HG02623 (cell line): ENCODE measurements around the gene CDKN2B-AS1.

Experiments
- ATAC-seq: cut with Tn5 transposase; IDR thresholded peaks from one replicate; pipeline ENCODE4 v1.9.1; 2021; ENCODE audit warnings: moderate library complexity; ENCODE audit not compliant: unreplicated experiment

CDKN2B-AS1 gene

GRCh38 chr9:22148528-22148875, 153.9 kb downstream of the CDKN2B-AS1 start:
- no peak for ATAC-seq

DNA sequence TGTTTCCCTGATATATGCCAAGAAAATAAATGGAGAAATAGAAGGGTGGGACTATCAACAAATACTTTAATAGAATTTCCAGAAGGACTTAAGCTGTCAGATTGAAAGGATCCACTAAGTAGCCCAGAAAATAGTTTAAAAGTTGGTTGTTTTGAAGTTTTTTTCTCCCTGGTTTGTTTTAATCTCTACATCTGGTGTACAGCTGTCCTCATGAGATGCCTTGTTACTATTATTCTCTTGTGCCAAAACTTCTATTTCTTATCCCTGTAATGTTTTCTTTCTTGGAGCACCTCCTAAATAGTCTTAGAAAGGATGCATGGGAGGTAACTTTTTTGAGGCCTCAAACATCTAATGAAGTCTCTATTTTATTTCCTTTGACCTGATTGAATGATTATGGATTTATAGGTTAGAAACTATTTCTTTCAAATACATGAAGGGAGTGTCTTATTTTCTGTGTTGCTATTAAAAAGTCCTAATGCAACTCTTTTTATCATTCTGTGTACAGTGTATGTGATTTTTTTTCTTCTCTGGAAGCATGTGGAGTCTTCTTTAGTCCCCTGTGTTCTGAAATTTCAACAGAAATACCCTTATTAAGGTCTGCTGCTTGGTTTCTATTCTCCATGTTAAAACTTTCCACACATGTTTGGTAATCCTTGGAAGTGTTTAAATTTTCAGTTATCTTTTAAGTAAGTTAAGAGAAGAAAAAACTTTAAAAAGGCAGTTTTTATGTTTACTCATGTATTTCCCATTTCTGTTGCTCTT, 154.5 kb downstream of the CDKN2B-AS1 start:
- ATAC-seq: no peak

DNA sequence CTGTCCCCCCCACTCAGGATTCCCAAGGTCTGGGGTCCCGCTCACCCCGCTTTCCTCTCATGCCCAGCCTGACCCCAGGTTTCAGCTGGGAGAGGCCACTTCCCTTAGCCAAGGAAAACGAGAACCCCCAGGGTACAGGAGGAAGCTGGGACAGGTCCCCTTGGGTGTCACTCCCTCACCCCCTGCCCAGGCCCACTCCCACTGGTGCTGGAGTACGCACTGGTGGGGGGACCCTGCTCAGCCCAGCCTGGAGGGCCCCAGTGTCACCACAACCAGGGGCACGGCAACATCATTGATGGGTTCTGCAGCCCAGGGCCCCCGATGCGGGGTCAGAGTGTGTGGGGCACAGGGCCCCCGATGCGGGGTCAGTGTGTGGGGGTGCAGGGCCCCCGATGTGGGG, 159.5 kb downstream of the CDKN2B-AS1 start:
- no peak for ATAC-seq

GRCh38 chr9:22156586-22156985, 162.0 kb downstream of the CDKN2B-AS1 start:
- no peak for ATAC-seq

GRCh38 chr9:22157276-22157675, 162.7 kb downstream of the CDKN2B-AS1 start:
- ATAC-seq: no peak

- ATAC-seq: no peak
These were observed 163.2 kb downstream of the CDKN2B-AS1 start for GRCh38 chr9:22157828-22158227.

- ATAC-seq: no peak
These were observed 163.7 kb downstream of the CDKN2B-AS1 start for GRCh38 chr9:22158271-22158670.

- no peak for ATAC-seq
These were observed 164.3 kb downstream of the CDKN2B-AS1 start for GRCh38 chr9:22158927-22159346.

DNA sequence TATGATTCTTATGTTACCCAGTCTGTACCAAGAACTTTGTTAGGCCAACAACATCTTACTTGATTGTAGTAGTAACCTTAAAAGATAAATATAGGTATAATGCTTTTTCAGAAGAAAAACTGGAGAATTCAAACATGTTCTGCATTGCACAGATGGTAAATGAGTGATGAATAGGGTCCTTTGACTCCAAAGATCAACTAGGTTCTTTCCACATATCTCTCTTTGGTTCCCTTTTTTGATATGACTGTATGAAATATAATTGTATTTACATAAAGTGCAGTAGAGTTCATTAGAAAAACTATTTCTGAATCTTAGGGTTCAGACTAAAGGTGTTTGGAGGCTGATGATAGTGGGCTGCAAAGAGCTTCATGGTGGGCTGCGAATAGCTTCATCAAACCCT, 165.0 kb downstream of the CDKN2B-AS1 start:
- no peak for ATAC-seq

GRCh38 chr9:22160221-22160620, 165.6 kb downstream of the CDKN2B-AS1 start:
- ATAC-seq: no peak

- no peak for ATAC-seq
These were observed 170.6 kb downstream of the CDKN2B-AS1 start for GRCh38 chr9:22165144-22165543.

- ATAC-seq: no peak
These were observed 174.7 kb downstream of the CDKN2B-AS1 start for GRCh38 chr9:22169243-22169642.

- no peak for ATAC-seq
These were observed 175.3 kb downstream of the CDKN2B-AS1 start for GRCh38 chr9:22169727-22170503.
